Omental fat pad (tissue), 4 donors: ENCODE results near the gene CEP63. TPM values are rescaled to one million over a fixed set of nuclear protein-coding genes. Genes with fewer than 3 reads are reported as not detected.

Experiments used
- ATAC-seq: fragments of 150-250 bp; one replicate; pipeline ENCODE4 v1.9.1; 2016; ENCODE audit warnings: mild to moderate bottlenecking, moderate library complexity; ENCODE audit not compliant: low FRiP score
- DNase-seq: peaks from one replicate; pipeline ENCODE4 v3.0.0-alpha.2; 2019; ENCODE audit warnings: low spot score
- total RNA-seq, 4 donors: library from RNA; depleted of rRNA; stranded (reverse); fragments of >200 nt; gene quantifications; one replicate each; pipeline ENCODE4 v1.1.0, GENCODE V29; 2016
- TF ChIP-seq, protein P1 (sequence below), 3 donors: fragments of 450-650 bp; IDR thresholded peaks; one replicate each; pipeline ENCODE4 v1.5.1; 2016 to 2017; ENCODE audit warnings: antibody characterized with exemption in 3 of 3, mild to moderate bottlenecking in 3 of 3, moderate library complexity in 2 of 3

The CEP63 gene
- total RNA-seq, 4 donors from 2014 or later, result 15.3 to 30.9 (median 21.1) TPM

DNA sequence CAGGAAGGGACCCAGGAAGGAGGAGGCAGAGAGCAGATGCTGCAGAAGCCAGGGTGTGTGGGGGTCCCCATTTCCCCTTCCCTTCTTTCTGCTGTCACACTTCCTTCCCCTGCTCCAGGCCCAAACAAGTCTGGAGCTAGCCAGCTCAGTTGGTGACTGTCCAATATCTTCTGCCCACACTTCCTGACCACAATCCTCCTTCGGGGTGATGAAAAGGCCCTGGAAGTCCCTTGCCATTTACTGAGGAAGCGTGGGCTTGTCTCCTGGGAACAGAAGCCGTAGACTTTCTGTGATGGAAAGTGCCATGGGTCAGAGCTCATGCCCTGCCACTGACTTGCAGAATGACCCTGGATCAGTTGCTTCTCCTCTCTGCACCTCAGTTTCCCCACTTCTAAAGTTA is 39.1 kb upstream of the CEP63 start:
- no peak for DNase-seq
- ATAC-seq, result no peak
- TF ChIP-seq, protein P1, sequence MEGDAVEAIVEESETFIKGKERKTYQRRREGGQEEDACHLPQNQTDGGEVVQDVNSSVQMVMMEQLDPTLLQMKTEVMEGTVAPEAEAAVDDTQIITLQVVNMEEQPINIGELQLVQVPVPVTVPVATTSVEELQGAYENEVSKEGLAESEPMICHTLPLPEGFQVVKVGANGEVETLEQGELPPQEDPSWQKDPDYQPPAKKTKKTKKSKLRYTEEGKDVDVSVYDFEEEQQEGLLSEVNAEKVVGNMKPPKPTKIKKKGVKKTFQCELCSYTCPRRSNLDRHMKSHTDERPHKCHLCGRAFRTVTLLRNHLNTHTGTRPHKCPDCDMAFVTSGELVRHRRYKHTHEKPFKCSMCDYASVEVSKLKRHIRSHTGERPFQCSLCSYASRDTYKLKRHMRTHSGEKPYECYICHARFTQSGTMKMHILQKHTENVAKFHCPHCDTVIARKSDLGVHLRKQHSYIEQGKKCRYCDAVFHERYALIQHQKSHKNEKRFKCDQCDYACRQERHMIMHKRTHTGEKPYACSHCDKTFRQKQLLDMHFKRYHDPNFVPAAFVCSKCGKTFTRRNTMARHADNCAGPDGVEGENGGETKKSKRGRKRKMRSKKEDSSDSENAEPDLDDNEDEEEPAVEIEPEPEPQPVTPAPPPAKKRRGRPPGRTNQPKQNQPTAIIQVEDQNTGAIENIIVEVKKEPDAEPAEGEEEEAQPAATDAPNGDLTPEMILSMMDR (IDR thresholded peaks at IDR 0.05), result no peak

DNA sequence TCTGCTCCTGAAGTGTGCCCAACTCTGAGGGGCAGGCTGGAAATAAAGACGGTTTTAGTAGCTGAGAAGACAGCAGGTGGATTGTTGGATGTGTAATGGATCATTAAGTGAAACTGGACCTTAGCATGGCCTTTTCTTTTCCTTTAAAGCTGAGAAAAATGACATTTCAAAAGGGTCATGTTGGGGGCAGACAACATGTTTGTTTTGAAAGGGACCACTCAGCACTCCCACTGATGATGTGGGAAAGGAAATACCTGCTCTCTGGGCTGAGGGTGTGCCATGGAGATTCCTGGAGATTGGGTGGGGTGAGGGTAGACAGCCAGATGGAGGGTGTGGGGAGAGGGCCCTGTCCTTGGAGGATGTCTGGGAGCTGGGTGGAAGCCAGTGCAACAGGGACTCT is 38.5 kb upstream of the CEP63 start:
- ATAC-seq (no peak), DNase-seq (no peak)
- TF ChIP-seq, protein P1 (IDR thresholded peaks at IDR 0.05), result no peak

DNA sequence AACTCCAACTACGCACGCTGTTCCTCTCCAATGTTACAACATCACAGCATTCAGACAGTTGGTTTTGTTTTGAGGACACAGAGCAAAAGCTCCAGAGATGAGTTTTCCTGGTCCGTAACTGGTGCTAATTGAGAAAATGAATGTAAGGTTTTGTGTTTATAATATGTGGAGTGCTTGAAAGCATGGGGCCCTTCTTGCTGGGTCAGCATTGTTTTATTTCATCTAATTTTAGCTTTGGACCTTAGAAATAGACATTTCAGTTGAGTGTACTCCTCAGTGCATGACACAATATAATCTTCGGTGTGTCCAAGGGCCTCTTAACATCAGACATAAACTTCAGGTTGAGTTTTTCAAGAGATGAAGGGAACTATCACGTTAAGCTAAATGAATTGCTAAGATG is 37.2 kb upstream of the CEP63 start:
- ATAC-seq (no peak), DNase-seq (no peak)
- TF ChIP-seq, protein P1 (IDR thresholded peaks at IDR 0.05), result no peak

DNA sequence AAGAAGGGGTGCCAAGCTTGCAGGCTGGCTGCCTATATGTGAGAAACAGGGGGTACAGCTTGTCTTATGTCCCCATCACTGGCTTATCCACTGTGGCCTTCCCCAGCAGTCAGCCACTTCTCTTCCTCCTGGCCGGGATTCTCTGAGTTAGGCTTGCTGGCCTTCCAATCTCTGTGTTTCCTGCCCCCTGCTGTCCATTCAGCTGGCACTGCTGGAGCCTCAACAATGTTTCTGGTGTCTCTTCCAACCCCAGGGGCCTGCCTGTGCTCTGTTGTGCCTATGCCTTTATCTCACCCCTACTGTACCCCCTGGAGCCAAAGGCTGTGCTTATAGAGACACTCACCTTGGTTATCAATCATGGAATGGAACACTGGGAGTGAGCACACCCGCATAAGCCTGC is 36.6 kb upstream of the CEP63 start:
- ATAC-seq (peak; percentile 37), DNase-seq (no peak)
- TF ChIP-seq, protein P1 (IDR thresholded peaks at IDR 0.05), result peak in 1 of 3 donors; percentile 13

DNA sequence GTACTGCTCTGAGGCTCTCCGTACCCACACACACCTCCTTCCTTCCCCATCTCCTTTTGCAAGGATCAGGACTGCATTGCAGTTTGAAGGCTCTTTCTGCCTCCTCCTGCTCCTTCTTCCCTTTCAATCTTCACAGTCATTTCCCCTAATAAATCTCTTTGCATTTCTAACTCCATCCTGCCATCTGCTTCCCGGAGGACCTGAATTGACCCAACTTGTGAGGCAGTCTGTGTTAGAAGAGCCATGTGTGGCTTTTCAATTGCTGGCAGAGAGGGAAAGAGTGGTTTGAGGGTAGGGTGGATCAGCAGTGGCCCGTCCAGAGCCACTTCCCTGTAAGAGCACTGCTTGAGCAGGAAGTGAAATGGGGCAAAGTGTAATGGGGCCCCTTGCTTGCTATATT is 35.9 kb upstream of the CEP63 start:
- DNase-seq (no peak), ATAC-seq (no peak)

DNA sequence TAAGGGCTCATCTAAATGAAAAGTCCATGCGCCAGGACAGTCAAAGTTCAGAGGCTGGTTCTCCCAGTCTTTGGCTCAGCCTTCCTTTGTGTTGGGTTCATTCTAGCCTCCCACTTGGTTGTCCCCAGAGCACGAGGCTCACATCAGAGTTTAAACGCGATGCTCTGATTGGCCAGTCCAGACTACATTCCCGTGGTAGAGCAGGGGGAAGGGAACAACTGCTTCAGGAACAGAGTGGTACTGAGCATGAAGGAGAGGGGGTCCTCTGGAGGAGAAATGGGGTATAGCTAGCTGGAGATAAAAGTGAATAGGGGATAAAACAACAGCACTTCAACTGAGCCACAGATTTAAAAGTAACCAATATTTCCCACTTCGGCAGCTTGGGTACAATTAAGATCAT is 32.2 kb upstream of the CEP63 start:
- no peak for DNase-seq
- ATAC-seq, result no peak
- TF ChIP-seq, protein P1 (IDR thresholded peaks at IDR 0.05), result no peak

More for the DNA sequence above, 35.9 kb upstream of the CEP63 start:
- TF ChIP-seq, protein P1 (IDR thresholded peaks at IDR 0.05), result no peak

DNA sequence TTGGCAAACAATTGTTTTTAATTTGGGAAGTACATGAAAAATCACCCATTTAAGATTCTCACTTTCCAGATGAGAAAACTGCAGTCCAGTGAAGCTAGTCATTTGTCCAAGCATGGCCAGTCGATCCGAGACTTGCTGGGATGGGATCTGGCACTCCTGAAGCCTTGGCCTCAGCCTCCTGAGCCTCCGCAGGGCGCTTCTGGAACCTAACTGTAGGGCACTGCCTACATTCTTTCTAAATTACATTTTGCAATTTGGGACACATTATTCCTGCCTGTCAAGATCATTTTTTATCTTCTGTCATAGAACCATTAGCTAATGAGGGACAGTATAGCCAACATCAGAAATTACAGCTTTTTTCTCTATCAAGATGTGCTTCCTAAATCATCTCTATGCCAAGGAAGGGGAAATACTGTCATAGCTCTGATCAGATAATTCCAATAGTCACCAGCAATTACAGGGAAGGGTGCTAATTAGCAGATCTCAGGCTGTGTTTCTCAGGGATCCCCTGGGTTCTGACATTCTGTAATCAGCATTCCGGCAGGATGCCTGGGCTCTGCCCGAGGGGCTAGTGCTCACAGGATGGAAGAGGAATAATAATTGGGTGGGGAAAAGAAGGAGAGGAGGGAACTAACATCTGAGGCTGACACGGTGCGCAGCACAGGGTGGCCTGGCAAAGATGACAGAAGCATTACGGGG is 28.3 kb upstream of the CEP63 start:
- TF ChIP-seq, protein P1 (IDR thresholded peaks at IDR 0.05), result no peak
- DNase-seq, result no peak
- ATAC-seq, result no peak
